ENCODE data around the gene ARF3. TPM values are rescaled to one million over a fixed set of nuclear protein-coding genes. Genes with fewer than 3 reads are reported as not detected.

The ARF3 gene
- total RNA-seq, 2 experiments from 2014 or later = 58.3 to 67.6 TPM

DNA sequence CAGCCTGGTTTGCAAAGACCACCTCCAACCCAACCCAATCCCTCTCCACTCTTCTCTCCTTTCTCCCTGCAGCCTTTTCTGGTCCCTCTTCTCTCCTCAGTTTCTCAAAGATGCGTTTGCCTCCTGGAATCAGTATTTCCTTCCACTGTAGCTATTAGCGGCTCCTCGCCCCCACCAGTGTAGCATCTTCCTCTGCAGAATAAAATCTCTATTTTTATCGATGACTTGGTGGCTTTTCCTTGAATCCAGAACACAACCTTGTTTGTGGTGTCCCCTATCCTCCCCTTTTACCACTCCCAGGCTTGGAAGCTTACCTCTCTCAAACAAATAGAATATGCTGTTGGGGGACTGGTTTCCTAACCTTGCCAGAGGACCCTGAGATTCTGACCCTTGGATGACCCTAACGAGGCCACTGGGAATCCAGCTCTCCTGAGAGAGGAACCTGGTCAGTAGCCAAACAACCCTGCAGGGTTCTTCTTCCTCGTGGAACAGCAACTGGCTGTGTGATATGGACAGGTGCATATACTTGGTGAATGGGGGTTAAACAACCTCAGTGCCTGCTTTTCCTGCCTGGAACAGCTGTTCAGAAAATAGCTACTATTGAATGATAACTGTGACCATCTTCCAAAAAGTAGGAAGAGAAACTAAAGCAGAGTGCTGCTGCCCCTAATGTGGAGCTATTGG, 25.3 kb upstream of the ARF3 start:
- no peak for TF ChIP-seq CTCF (IDR thresholded peaks at IDR 0.05)
- Mint-ChIP-seq H3K4me1 (ENCODE audit: low read depth) (peaks cover 40% of the 10 kb centered on the region), H3K4me3 (no peak overlapping the region), H3K36me3 (ENCODE audit: low read depth) (no peaks in the 10 kb centered on the region), H3K27ac (no peak overlapping the region), H3K27me3 (peaks cover 45% of the 10 kb centered on the region), H3K9me3 (no peaks in the 10 kb centered on the region)
- CTCF ChIA-PET = interaction anchor here (0.6 to 51.8 kb wide), 12 partner anchors 10 to 130 kb away, joined by 3 to 896 read pairs (median 3); partner anchors contain the start of genes DDN and DDX23
- intact Hi-C loops (cut with micrococcal nuclease) = no loop called here
- POLR2A ChIA-PET = interaction anchor here (1.0 to 3.1 kb wide), 2 partner anchors 15 to 19 kb away, joined by 3 to 14 read pairs; no protein-coding TSS in a partner anchor
- no peak for ATAC-seq
- DNase-seq = no peak

DNA sequence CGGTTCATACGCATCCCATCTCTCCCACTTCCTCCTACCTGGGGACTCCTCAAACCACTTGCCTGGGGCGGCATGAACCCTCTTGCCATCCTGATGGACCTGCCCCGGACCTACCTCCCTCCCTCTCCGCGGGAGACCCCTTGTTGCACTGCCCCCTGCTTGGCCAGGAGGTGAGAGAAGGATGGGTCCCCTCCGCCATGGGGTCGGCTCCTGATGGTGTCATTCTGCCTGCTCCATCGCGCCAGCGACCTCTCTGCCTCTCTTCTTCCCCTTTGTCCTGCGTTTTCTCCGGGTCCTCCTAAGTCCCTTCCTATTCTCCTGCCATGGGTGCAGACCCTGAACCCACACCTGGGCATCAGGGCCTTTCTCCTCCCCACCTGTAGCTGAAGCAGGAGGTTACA, 24.5 kb upstream of the ARF3 start:
- Mint-ChIP-seq H3K4me3 (peak overlapping the region; percentile 60), H3K27me3 (peaks cover 52% of the 10 kb centered on the region), H3K9me3 (no peaks in the 10 kb centered on the region), H3K4me1 (ENCODE audit: low read depth) (peaks cover 47% of the 10 kb centered on the region), H3K36me3 (ENCODE audit: low read depth) (no peaks in the 10 kb centered on the region), H3K27ac (peak overlapping the region; percentile 47)
- no peak for DNase-seq
- ChIA-PET POLR2A (interaction anchor here (1.1 to 3.1 kb wide), 2 partner anchors 17 to 19 kb away, joined by 3 to 14 read pairs; no protein-coding TSS in a partner anchor), CTCF (interaction anchor here (0.9 to 51.8 kb wide), 8 partner anchors 13 to 93 kb away, joined by 3 to 896 read pairs (median 5); partner anchors contain the start of gene DDN)
- no peak for TF ChIP-seq CTCF (IDR thresholded peaks at IDR 0.05)
- ATAC-seq = no peak
- intact Hi-C loops (cut with micrococcal nuclease) = no loop called here

DNA sequence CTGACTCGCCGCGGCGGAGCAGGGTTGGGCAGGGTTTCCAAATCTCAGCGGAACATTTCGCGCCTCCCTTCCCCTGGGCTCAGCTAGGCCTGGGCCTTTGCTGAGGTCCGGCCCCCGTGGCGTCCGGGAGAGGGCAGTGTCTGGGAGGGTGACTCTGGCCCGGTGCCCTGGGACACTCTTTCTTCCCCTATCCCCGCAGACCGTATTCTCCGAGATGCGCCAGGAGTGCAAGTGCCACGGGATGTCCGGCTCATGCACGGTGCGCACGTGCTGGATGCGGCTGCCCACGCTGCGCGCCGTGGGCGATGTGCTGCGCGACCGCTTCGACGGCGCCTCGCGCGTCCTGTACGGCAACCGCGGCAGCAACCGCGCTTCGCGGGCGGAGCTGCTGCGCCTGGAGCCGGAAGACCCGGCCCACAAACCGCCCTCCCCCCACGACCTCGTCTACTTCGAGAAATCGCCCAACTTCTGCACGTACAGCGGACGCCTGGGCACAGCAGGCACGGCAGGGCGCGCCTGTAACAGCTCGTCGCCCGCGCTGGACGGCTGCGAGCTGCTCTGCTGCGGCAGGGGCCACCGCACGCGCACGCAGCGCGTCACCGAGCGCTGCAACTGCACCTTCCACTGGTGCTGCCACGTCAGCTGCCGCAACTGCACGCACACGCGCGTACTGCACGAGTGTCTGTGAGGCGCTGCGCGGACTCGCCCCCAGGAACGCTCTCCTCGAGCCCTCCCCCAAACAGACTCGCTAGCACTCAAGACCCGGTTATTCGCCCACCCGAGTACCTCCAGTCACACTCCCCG, 23.9 kb upstream of the ARF3 start:
- Mint-ChIP-seq H3K36me3 (ENCODE audit: low read depth) (no peaks in the 10 kb centered on the region), H3K27me3 (peaks cover 52% of the 10 kb centered on the region), H3K4me1 (ENCODE audit: low read depth) (peaks cover 47% of the 10 kb centered on the region), H3K9me3 (no peaks in the 10 kb centered on the region), H3K4me3 (peak overlapping the region; percentile 60), H3K27ac (peak overlapping the region; percentile 47)
- ATAC-seq = peak; percentile 10
- intact Hi-C loops (cut with micrococcal nuclease) = no loop called here
- ChIA-PET POLR2A (interaction anchor here (1.1 to 1.4 kb wide), 2 partner anchors 17 to 46 kb away, joined by 3 read pairs; no protein-coding TSS in a partner anchor), CTCF (interaction anchor here (0.9 to 51.8 kb wide), 5 partner anchors 12 to 128 kb away, joined by 4 to 896 read pairs (median 6); partner anchors contain the start of gene DDN)
- peak; percentile 62 for DNase-seq
- no peak for TF ChIP-seq CTCF (IDR thresholded peaks at IDR 0.05)

DNA sequence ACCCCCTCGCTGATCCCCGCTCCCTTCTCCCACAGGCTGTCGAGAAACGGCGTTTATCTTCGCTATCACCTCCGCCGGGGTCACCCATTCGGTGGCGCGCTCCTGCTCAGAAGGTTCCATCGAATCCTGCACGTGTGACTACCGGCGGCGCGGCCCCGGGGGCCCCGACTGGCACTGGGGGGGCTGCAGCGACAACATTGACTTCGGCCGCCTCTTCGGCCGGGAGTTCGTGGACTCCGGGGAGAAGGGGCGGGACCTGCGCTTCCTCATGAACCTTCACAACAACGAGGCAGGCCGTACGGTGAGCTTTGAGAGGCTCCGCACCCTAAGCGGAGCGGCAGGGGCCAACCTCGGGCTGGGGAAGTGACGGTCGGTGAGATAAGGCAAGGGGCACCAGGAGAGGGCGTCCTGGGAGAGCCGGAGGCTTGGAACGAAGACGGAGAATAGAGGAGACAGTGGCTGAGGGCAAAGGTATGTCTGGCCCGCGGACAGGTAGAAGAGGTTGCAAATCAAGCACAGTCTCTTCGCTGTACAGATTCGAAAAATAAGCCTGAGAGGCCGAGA, 23.2 kb upstream of the ARF3 start:
- POLR2A ChIA-PET = interaction anchor here (0.9 to 3.7 kb wide), 8 partner anchors 7 to 150 kb away, joined by 3 to 27 read pairs (median 4); partner anchors contain the start of genes DDN, FKBP11, TUBA1B and WNT10B
- no peaks in the 10 kb centered on the region for H3K36me3 Mint-ChIP-seq (ENCODE audit: low read depth)
- no peak overlapping the region for H3K27ac Mint-ChIP-seq
- DNase-seq = peak; percentile 50
- H3K4me1 Mint-ChIP-seq (ENCODE audit: low read depth) = peaks cover 47% of the 10 kb centered on the region
- ATAC-seq = no peak
- H3K4me3 Mint-ChIP-seq = peak overlapping the region; percentile 60
- H3K27me3 Mint-ChIP-seq = peaks cover 56% of the 10 kb centered on the region
- CTCF ChIA-PET = interaction anchor here (0.9 to 51.8 kb wide), 7 partner anchors 16 to 128 kb away, joined by 3 to 896 read pairs (median 4); partner anchors contain the start of gene DDN
- no peak for TF ChIP-seq CTCF (IDR thresholded peaks at IDR 0.05)
- intact Hi-C loops (cut with micrococcal nuclease) = no loop called here
- no peaks in the 10 kb centered on the region for H3K9me3 Mint-ChIP-seq

Measured in activated CD8-positive, alpha-beta T cell treated with anti-CD3 and anti-CD28 coated beads for 36 hours (primary cell).